Mesendoderm (in vitro differentiated cells): ENCODE results near the gene AGTRAP.

ENCODE experiments used
- DNase-seq: peaks from one replicate; pipeline ENCODE4 v3.0.0; 2013
- H2AK5ac ChIP-seq: 2 replicates; pipeline ENCODE4 v1.6.1; 2013; ENCODE audit warnings: low read length, inconsistent platforms
- H2BK120ac ChIP-seq: 2 replicates; pipeline ENCODE4 v1.6.1; 2013; ENCODE audit warnings: low read depth, mild to moderate bottlenecking, low read length, moderate library complexity, mixed read lengths
- H2BK15ac ChIP-seq: replicated peaks from 2 replicates; pipeline ENCODE4 v1.6.1; 2013; ENCODE audit warnings: low read depth, mild to moderate bottlenecking, moderate library complexity
- H2BK5ac ChIP-seq: 2 replicates; pipeline ENCODE4 v1.6.1; 2013; ENCODE audit warnings: low read length, inconsistent platforms
- H3K18ac ChIP-seq: 2 replicates; pipeline ENCODE4 v1.6.1; 2013; ENCODE audit warnings: mild to moderate bottlenecking, low read length, mixed read lengths
- H3K23ac ChIP-seq: one replicate; pipeline ENCODE4 v1.6.1; 2013; ENCODE audit warnings: low read length
- H3K27ac ChIP-seq: 2 replicates; pipeline ENCODE4 v1.5.1; 2013; ENCODE audit warnings: low read depth, mild to moderate bottlenecking, inconsistent platforms, low read length, moderate library complexity
- H3K27me3 ChIP-seq: 2 replicates; pipeline ENCODE4 v1.6.1; 2013; ENCODE audit warnings: low read length, control low read depth, mild to moderate bottlenecking, inconsistent platforms; ENCODE audit not compliant: insufficient read depth, poor library complexity
- H3K36me3 ChIP-seq: 2 replicates; pipeline ENCODE4 v1.6.1; 2013; ENCODE audit warnings: low read length, inconsistent platforms; ENCODE audit not compliant: control insufficient read depth, insufficient read depth
- H3K4ac ChIP-seq: one replicate; pipeline ENCODE4 v1.6.1; 2013; ENCODE audit warnings: low read depth, mild to moderate bottlenecking, low read length, moderate library complexity
- H3K4me1 ChIP-seq: 2 replicates; pipeline ENCODE4 v1.6.1; 2013; ENCODE audit warnings: low read depth, low read length, inconsistent platforms; ENCODE audit not compliant: control insufficient read depth
- H3K4me2 ChIP-seq: 2 replicates; pipeline ENCODE4 v1.6.1; 2013; ENCODE audit warnings: low read length
- H3K4me3 ChIP-seq: 2 replicates; pipeline ENCODE4 v1.5.1; 2013; ENCODE audit warnings: mild to moderate bottlenecking, low read length
- H3K56ac ChIP-seq: one replicate; pipeline ENCODE4 v1.6.1; 2013; ENCODE audit warnings: low read length
- H3K79me1 ChIP-seq: 2 replicates; pipeline ENCODE4 v1.6.1; 2013; ENCODE audit warnings: low read length, inconsistent platforms
- H3K79me2 ChIP-seq: 2 replicates; pipeline ENCODE4 v1.6.1; 2013; ENCODE audit warnings: mild to moderate bottlenecking, low read length; ENCODE audit not compliant: control insufficient read depth, insufficient read depth
- H3K9ac ChIP-seq: 2 replicates; pipeline ENCODE4 v1.6.1; 2013; ENCODE audit warnings: low read length, inconsistent platforms
- H4K5ac ChIP-seq: one replicate; pipeline ENCODE4 v1.6.1; 2013; ENCODE audit warnings: low read length
- H4K8ac ChIP-seq: one replicate; pipeline ENCODE4 v1.6.1; 2013; ENCODE audit warnings: low read depth, mild to moderate bottlenecking, control low read depth, low read length, moderate library complexity
- WGBS: extraction: QIAGEN DNeasy Blood & Tissue Kit; methylation state at CpG from one replicate; pipeline ENCODE4 v1.1.7; 2013; ENCODE audit warnings: low lambda C conversion rate, missing lambda C conversion rate; ENCODE audit not compliant: insufficient coverage; ENCODE audit errors: extremely low coverage; 5-methylcytosine and 5-hydroxymethylcytosine counted together

Gene AGTRAP

GRCh38 chr1:11784993-11785769 is 49.2 kb downstream of the AGTRAP start:
- Histone ChIP-seq H3K4me3 (no peak overlapping the region), H2BK15ac (no peak overlapping the region), H3K4me2 (no peak overlapping the region), H3K36me3 (no peaks in the 10 kb centered on the region), H2BK120ac (no peak overlapping the region), H3K56ac (peak overlapping the region; percentile 61), H3K4me1 (peaks cover 13% of the 10 kb centered on the region), H2AK5ac (no peak overlapping the region), H2BK5ac (no peak overlapping the region), H3K23ac (no peak overlapping the region), H4K5ac (no peak overlapping the region), H3K9ac (no peak overlapping the region), H3K27me3 (no peaks in the 10 kb centered on the region), H3K27ac (no peak overlapping the region), H3K79me2 (no peaks in the 10 kb centered on the region), H4K8ac (no peak overlapping the region), H3K18ac (no peak overlapping the region), H3K79me1 (no peaks in the 10 kb centered on the region), H3K4ac (no peak overlapping the region)
- peak; percentile 82 for DNase-seq
- no CpG with 5 or more reads among the region's 30 CpGs for WGBS

- H3K4ac ChIP-seq = no peak overlapping the region
- H3K9ac ChIP-seq = no peak overlapping the region
- H3K27me3 ChIP-seq = no peaks in the 10 kb centered on the region
- no peak overlapping the region for H3K4me2 ChIP-seq
- DNase-seq = no peak
- no peak overlapping the region for H2BK15ac ChIP-seq
- H3K36me3 ChIP-seq = no peaks in the 10 kb centered on the region
- H3K56ac ChIP-seq = no peak overlapping the region
- H2BK5ac ChIP-seq = no peak overlapping the region
- H4K8ac ChIP-seq = no peak overlapping the region
- no peak overlapping the region for H2AK5ac ChIP-seq
- no peaks in the 10 kb centered on the region for H3K79me1 ChIP-seq
- H3K4me3 ChIP-seq = no peak overlapping the region
- peaks cover 13% of the 10 kb centered on the region for H3K4me1 ChIP-seq
- H2BK120ac ChIP-seq = no peak overlapping the region
- no peak overlapping the region for H4K5ac ChIP-seq
- WGBS = no CpG with 5 or more reads among the region's 5 CpGs
- no peak overlapping the region for H3K18ac ChIP-seq
- no peaks in the 10 kb centered on the region for H3K79me2 ChIP-seq
- no peak overlapping the region for H3K23ac ChIP-seq
- H3K27ac ChIP-seq = no peak overlapping the region
Observed at GRCh38 chr1:11786168-11786567, 50.2 kb downstream of the AGTRAP start.

- Histone ChIP-seq H3K18ac (peak overlapping the region; percentile 26), H3K27me3 (no peaks in the 10 kb centered on the region), H2BK15ac (no peak overlapping the region), H3K4me3 (no peak overlapping the region), H3K27ac (peak overlapping the region; percentile 37), H2BK5ac (peak overlapping the region; percentile 61), H4K5ac (no peak overlapping the region), H3K4me1 (peaks cover 13% of the 10 kb centered on the region), H2AK5ac (no peak overlapping the region), H3K79me1 (no peaks in the 10 kb centered on the region), H4K8ac (no peak overlapping the region), H3K56ac (peak overlapping the region; percentile 87), H3K36me3 (no peaks in the 10 kb centered on the region), H3K4ac (peak overlapping the region; percentile 26), H3K4me2 (peak overlapping the region; percentile 46), H3K23ac (no peak overlapping the region), H3K79me2 (no peaks in the 10 kb centered on the region), H3K9ac (peak overlapping the region; percentile 67), H2BK120ac (no peak overlapping the region)
- no CpG with 5 or more reads among the region's 16 CpGs for WGBS
- peak; percentile 91 for DNase-seq
Observed at GRCh38 chr1:11787251-11787803, 51.4 kb downstream of the AGTRAP start.

DNA sequence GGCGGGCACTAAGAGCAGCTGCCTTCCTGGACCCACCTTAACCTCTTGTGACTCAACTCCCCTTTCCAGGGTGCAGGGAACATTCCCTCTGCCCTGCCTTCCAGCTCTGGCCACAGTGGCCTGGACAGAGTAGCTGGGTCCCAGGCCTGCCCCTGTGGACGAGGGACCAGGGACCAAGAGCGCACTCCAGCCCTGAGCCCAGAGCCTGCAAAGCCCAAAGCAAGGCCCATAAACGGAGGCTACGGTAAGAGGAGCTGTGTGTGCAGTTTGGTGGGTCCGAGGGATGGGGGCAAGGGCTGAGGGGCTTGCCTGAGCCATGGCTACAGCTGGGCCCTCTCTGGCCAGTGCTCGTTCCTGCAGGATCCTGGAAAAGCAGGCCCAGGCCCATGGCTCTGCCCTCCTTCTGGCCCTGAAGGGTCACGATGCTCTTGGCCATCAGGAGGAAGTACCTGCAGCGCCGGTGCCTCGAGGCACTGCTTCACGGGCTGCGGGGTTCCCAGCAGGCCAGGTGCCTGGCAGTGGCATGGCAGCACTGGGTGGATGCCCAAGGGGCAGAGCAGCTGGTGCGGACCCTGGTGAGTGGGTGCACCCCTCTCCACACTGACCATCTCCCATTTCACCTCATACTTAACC is 52.0 kb downstream of the AGTRAP start:
- Histone ChIP-seq H3K18ac (no peak overlapping the region), H4K5ac (no peak overlapping the region), H2AK5ac (peak overlapping the region; percentile 87), H3K23ac (no peak overlapping the region), H3K56ac (peak overlapping the region; percentile 87), H3K79me1 (no peaks in the 10 kb centered on the region), H3K36me3 (no peaks in the 10 kb centered on the region), H2BK15ac (no peak overlapping the region), H3K4me1 (peaks cover 13% of the 10 kb centered on the region), H3K4me3 (no peak overlapping the region), H3K79me2 (no peaks in the 10 kb centered on the region), H3K27ac (peak overlapping the region; percentile 4), H4K8ac (no peak overlapping the region), H2BK5ac (peak overlapping the region; percentile 80), H3K4me2 (no peak overlapping the region), H2BK120ac (no peak overlapping the region), H3K9ac (peak overlapping the region; percentile 67), H3K27me3 (no peaks in the 10 kb centered on the region), H3K4ac (no peak overlapping the region)
- whole genome bisulfite sequencing = no CpG with 5 or more reads among the region's 14 CpGs
- DNase-seq = peak; percentile 25

- peaks cover 13% of the 10 kb centered on the region for H3K4me1 ChIP-seq
- no peak overlapping the region for H3K56ac ChIP-seq
- H2BK5ac ChIP-seq = no peak overlapping the region
- H3K23ac ChIP-seq = no peak overlapping the region
- H2BK120ac ChIP-seq = no peak overlapping the region
- no peaks in the 10 kb centered on the region for H3K27me3 ChIP-seq
- no peak overlapping the region for H4K5ac ChIP-seq
- no peaks in the 10 kb centered on the region for H3K36me3 ChIP-seq
- H3K79me2 ChIP-seq = no peaks in the 10 kb centered on the region
- no peaks in the 10 kb centered on the region for H3K79me1 ChIP-seq
- DNase-seq = no peak
- H3K18ac ChIP-seq = no peak overlapping the region
- H3K27ac ChIP-seq = no peak overlapping the region
- H3K4me2 ChIP-seq = no peak overlapping the region
- no peak overlapping the region for H2BK15ac ChIP-seq
- no peak overlapping the region for H3K4me3 ChIP-seq
- H3K9ac ChIP-seq = no peak overlapping the region
- H3K4ac ChIP-seq = no peak overlapping the region
- H2AK5ac ChIP-seq = no peak overlapping the region
- WGBS = no CpG with 5 or more reads among the region's 14 CpGs
- H4K8ac ChIP-seq = no peak overlapping the region
Observed at GRCh38 chr1:11788549-11789053, 52.7 kb downstream of the AGTRAP start.
